ENCODE measurements around the gene PSORS1C1.

PSORS1C1 gene

GRCh38 chr6:31171931-31172905 lies 57.6 kb downstream of the PSORS1C1 start:
- no peak overlapping the region for H3K4me3 ChIP-seq (ENCODE audit: low read depth, low read length)
- no peak for TF ChIP-seq CTCF (IDR thresholded peaks at IDR 0.05; ENCODE audit: low read depth, low read length, missing control alignments)
- no peak for DNase-seq (ENCODE audit: low read depth)

GRCh38 chr6:31172973-31173384 lies 58.4 kb downstream of the PSORS1C1 start:
- no peak overlapping the region for H3K4me3 ChIP-seq (ENCODE audit: low read depth, low read length)
- DNase-seq (ENCODE audit: low read depth) = no peak
- TF ChIP-seq CTCF (IDR thresholded peaks at IDR 0.05; ENCODE audit: low read depth, low read length, missing control alignments) = no peak

GRCh38 chr6:31173406-31173805 lies 58.8 kb downstream of the PSORS1C1 start:
- H3K4me3 ChIP-seq (ENCODE audit: low read depth, low read length) = no peak overlapping the region
- TF ChIP-seq CTCF (IDR thresholded peaks at IDR 0.05; ENCODE audit: low read depth, low read length, missing control alignments) = no peak
- DNase-seq (ENCODE audit: low read depth) = no peak

GRCh38 chr6:31174378-31174777 lies 59.8 kb downstream of the PSORS1C1 start:
- H3K4me3 ChIP-seq (ENCODE audit: low read depth, low read length) = no peak overlapping the region
- DNase-seq (ENCODE audit: low read depth) = no peak
- TF ChIP-seq CTCF (IDR thresholded peaks at IDR 0.05; ENCODE audit: low read depth, low read length, missing control alignments) = no peak

- H3K4me3 ChIP-seq (ENCODE audit: low read depth, low read length) = no peak overlapping the region
- TF ChIP-seq CTCF (IDR thresholded peaks at IDR 0.05; ENCODE audit: low read depth, low read length, missing control alignments) = no peak
- DNase-seq (ENCODE audit: low read depth) = no peak
Measured at GRCh38 chr6:31175971-31176370, 61.4 kb downstream of the PSORS1C1 start.

GRCh38 chr6:31178143-31179041 lies 63.8 kb downstream of the PSORS1C1 start:
- no peak for TF ChIP-seq CTCF (IDR thresholded peaks at IDR 0.05; ENCODE audit: low read depth, low read length, missing control alignments)
- H3K4me3 ChIP-seq (ENCODE audit: low read depth, low read length) = no peak overlapping the region; the same call in 1 of the 2 replicates
- DNase-seq (ENCODE audit: low read depth) = no peak
